ENCODE data around the gene COL4A2. TPM values are rescaled to one million over a fixed set of nuclear protein-coding genes. Genes with fewer than 3 reads are reported as not detected.
"Not testable (repeated sequence)": the region's sequence is repeated elsewhere in the genome, so short reads cannot be mapped to it uniquely, and the experiment has no call there.

COL4A2 gene
- polyA plus RNA-seq, 1 donor, result 443 TPM

- no peak for DNase-seq (ENCODE audit: low read depth)
These were observed 72.8 kb downstream of the COL4A2 start for GRCh38 chr13:110379905-110380341.

DNA sequence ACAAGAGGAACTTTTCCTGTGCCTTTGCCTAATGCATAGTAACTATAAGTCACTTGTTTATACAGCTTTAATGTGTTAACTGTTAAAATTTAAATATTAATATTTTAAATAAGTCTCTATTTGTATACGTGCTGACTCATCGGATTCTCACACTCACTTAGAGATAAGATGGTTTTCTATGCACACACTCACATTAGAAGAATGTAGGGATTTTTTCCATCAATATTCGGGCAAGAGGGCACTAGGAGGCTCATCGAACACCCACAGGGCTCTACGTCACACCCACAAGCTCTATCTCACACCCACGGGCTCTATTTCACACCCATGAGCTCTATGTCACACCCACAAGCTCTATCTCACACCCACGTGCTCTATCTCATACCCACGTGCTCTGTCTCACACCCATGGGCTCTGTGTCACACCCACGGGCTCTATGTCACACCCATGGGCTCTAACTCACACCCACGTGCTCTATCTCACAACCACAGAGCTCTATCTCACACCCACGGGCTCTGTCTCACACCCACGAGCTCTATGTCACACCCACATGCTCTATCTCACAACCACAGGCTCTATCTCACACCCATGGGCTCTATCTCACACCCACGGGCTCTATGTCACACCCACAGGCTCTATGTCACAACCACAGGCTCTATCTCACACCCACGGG lies 73.4 kb downstream of the COL4A2 start:
- no peak for DNase-seq (ENCODE audit: low read depth)

DNA sequence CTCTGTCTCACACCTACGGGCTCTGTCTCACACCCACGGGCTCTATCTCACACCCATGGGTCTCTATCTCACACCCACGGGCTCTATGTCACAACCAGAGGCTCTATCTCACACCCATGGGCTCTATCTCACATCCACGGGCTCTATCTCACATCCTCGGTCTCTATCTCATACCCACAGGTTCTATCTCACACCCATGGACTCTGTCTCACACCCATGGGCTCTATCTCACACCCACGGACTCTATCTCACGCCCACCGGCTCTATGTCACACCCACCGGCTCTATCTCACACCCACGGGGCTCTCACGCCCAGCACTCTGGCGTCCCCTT lies 73.9 kb downstream of the COL4A2 start:
- no peak for DNase-seq (ENCODE audit: low read depth)

DNA sequence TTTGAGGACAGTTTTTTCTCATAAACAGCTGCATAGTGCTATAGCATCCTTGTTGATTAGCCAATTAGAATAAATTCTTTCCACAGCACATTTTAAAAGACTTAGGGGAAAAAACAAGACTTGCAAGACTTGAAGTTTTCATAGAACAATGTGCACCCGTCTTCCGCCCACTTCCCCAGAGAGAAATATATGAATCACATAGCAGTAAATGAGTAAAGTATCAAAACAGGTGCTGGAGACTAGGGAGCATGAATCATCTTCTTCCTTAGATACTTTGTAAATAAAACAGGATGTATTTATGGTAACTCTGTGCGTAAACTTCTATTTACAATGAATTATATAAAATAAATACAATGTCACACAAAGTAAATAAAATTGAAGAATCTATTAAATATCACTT lies 75.1 kb downstream of the COL4A2 start:
- no peak for DNase-seq (ENCODE audit: low read depth)

DNA sequence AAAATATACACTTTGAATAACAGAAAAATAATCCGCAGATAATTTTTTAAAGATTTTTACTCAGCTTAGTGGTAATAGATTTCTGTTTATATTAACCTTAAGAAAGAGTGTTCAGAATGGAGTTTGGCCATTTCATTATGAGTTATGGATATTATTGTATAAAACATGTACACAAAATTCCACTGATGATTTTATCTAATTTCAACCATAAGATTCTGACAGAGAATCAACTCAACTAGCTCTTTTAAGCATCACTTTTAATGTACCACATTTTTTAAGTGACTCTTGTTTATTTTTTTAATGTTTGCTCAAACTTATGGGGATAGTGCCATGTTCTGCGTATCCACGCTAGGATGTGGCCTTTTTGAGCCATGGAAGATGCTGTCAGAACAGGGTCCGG lies 75.7 kb downstream of the COL4A2 start:
- no peak for DNase-seq (ENCODE audit: low read depth)

DNA sequence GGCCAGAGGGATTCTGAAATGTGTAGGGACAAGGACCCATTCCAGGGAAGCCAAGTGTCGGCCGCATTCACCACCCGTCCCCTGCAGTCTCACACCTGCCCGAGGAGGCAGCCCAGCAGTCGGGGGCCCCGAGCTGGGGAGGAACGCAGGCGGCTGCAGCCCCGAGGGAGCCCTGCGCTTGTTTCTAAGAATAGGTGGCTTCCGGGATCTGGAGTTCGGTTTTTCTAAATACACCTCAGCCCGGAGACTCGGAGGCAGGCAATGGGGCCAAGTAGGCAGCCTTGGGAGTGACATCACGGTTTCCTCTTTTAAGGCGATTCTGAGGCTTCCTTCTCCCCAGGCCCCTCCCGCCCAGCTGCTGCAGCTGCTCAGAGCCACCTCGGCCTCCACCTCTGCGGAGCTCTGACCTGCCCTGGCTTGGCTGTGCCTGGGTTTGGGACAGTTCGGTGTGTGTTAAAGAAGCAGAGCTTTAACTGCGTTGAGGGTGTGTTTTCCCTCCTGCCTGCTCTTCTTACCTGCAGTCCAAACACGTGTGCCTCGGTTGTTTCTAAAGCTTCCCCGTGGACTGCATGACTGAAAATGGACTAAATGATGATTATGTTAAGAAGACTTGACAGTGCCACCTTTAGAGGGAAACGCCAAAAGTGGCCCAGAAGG lies 80.5 kb downstream of the COL4A2 start:
- DNase-seq (ENCODE audit: low read depth), result no peak

DNA sequence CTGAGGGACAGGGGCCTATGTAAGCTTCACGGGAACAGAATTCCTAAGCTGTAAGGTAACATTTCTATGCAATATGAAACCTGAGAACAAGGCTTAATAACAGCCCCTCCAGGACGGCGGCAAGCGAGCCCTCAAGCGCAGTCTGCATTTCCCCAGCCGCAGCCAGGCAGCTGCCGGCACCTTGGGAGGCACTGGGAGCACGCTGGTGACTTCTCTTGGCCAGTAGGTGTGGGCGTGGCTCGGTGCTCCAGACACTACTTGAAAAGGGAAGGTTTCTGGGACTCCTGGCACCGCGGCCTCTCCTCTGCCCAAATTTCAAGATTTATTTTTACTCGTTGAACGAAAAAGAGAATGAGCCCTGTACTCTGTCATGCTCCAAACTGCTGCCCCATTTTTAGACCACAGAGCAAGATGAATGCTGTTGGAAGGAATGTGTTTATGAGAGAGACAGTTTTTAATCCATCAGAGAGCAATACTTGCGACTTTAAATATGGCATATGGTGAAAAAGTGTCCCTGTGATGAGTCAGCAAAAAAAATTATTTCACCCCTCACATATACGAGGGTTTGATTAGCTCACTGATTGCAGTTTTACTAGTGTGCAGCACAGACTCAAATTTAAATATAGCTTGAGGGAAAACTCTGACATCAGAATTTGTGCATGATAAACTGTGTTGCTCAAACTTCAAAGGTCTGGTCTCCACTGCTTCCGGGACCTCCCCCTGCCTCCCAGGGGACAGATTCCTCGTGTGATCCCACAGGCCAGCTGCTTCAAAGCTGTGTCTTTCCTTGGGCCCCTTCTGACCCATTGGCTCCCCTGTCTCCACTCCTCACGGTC lies 81.2 kb downstream of the COL4A2 start:
- DNase-seq (ENCODE audit: low read depth), result no peak

GRCh38 chr13:110390567-110390966 lies 83.5 kb downstream of the COL4A2 start:
- no peak for DNase-seq (ENCODE audit: low read depth)

DNA sequence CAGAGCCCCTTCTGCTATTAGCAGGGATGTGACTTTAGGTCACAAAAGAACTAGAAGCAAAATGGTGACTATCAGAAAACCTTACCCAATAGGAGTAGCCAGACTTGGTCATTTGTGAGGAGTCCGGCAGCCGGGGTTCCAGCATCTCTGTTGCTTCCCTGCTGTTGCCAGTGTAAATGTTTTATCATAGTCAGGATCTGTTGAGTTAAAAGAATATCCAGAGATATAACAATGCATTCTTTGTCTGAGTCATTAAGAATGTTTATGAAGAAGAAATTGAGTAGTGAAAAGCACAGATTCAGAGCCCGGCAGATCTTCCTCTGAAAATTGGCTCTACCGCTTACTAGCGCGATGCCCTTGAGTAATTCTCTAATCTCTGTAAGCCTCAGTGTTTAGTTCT lies 84.2 kb downstream of the COL4A2 start:
- DNase-seq (ENCODE audit: low read depth), result no peak

GRCh38 chr13:110392510-110393240 lies 85.6 kb downstream of the COL4A2 start:
- DNase-seq (ENCODE audit: low read depth), result no peak

DNA sequence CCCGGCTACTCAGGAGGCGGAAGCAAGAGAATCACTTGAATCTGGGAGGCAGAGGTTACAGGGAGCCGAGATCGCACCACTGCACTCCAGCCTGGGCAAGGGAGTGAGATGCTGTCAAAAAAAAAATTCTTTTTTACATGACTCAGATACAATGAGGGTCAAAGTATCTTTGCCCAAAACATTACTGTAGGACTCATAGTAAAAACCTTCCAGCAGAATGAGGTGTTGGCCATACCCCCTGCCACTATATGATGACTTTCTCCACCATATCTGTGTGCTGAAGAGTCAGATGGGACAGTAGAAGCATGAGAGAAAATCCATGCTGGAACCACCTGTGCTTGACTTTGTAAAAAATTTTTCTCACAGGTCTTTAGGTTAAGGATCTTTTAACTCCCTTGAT lies 86.7 kb downstream of the COL4A2 start:
- DNase-seq (ENCODE audit: low read depth), result no peak

DNA sequence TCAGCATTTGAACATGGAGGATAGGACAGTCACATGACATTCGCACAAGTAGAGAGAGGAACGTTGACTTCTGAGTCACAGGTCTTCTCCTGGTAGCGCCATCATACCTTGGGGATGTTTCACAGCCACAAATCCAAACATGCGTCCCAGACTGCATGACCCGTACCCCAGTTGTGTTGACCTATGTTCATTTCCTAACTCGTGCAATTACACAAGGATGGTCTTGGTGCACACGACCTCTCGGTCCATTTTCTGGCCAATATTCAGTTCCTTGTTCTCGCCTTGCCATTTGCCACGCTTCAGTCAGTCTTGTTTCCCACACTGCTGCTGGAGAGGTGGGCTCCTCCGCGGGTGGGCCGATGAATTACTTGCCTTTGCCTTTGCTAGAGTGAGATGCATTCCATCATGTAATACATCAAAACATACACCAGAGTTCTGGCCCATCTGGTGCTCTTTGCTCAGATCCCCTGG lies 87.3 kb downstream of the COL4A2 start:
- DNase-seq (ENCODE audit: low read depth), result no peak

DNA sequence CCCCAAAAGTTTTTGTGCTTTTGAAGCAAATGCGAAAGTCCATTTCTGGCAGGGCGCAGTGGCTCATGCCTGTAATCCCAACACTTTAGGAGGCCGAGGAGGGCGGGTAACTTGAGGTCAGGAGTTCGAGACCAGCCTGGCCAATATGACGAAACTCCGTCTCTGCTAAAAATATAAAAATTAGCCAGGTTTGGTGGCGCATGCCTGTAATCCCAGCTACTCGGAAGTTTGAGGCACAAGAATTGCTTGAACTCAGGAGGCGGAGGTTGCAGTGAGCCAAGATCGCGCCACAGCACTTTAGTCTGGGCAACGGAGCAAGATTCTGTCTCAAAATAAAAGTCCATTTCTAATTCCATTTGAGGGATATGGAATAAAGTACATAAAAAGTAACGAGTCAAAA lies 88.5 kb downstream of the COL4A2 start:
- not testable (repeated sequence) for DNase-seq (ENCODE audit: low read depth)

- no peak for DNase-seq (ENCODE audit: low read depth)
These were observed 89.4 kb downstream of the COL4A2 start for GRCh38 chr13:110396476-110396875.

DNA sequence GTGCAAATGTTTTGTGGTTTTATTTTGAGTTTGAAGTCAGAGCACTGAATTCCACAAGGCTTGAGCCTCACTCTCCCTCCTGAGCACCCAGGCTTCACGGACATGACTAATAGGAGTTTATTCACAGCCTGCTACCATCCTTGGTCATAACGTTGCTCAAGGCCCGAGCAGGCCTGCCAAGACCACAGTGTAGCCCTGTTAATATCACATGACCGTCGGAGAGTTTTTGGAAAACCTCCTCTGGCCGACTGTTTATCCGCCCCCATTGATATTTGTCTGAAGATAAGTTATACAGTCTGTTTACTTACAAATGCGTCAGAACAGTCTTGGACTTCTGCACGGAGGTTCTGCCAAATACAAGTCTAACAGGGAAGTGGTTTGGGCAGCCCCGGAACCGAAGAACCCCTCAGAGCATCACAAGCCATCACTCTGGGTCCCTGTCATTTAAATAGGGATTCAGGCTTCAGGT lies 89.9 kb downstream of the COL4A2 start:
- DNase-seq (ENCODE audit: low read depth), result no peak

GRCh38 chr13:110397436-110398115 lies 90.5 kb downstream of the COL4A2 start:
- no peak for DNase-seq (ENCODE audit: low read depth)

DNA sequence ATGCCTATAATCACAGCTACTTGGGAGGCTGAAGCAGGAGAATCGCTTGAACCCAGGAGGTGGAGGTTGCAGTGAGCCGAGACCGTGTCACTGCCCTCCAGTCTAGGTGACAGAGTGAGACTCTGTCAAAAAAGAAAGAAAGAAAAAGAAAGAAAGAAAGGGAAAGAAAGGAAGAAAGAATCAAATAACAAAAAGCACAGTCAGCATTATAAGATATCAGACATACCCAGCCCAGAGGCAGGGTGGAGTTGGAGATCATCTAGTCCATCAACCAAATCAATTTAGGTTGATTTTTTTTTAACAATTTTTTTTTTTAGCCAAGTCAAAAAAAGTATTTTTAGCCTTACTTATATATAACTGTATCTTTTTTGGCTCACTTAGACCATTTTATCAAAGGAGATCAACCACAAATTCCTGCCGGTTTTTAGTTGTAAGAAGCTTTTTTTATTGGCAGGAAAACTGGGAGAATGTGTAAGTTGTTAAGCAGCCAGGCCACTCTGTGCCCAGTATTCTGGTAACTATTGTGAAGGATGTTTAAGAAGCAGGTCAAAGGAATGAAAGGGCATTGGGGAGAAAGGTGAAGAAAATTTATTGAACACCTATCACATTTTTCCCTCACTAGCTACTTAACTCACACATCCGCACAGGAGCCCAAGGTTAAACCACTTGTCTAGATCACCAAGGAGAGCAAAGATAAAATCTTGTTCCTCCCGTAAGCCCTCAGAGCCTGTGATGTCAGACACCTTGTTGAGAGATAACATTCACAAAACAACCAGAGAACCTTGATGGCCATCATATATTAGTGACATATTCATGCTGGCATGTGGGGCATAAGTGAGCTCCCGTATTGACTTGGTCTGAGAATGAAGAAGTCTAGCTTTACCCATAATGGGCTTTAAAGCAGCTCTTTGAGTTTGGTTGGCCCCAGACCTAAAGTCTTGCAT lies 91.8 kb downstream of the COL4A2 start:
- no peak for DNase-seq (ENCODE audit: low read depth)

- DNase-seq (ENCODE audit: low read depth), result no peak
These were observed 92.7 kb downstream of the COL4A2 start for GRCh38 chr13:110399801-110400200.

DNA sequence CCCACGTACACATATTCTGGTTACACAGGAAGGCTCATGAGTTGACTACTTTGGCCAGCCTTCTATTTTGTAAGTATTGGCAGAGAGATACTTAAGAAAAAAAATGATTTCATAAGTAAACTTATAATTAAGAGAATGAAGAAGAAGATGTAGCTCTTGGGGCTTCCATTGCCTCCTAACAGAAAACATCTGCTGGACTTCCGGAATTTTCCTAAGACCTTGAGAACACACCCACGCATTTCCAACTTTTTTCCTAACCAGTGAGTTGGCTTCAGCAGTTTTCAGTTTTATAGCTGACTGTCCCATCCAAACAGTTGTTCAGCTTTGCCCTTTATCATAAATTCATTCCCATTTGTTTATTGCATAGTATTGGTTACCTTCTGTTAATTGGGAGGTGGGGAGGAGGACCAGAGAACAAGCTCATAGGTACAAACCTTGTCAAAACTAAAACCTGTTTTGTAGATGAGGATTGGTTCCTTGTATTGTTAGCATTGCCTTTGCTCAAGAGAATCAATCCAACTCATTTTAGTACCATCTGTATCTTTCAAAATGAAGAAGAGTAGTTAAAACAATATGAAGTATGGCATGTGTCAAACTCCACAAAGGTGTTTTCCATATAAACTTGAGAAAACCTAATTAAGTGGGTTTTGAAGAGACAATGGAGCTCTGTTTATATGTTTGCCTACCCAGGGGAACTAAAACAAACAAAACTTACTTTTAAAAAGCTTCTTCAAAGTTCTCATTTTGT lies 93.9 kb downstream of the COL4A2 start:
- DNase-seq (ENCODE audit: low read depth), result peak; percentile 73
